CD14-positive monocyte (primary cell): ENCODE results near the gene KIAA1755. TPM values are rescaled to one million over a fixed set of nuclear protein-coding genes. Genes with fewer than 3 reads are reported as not detected.

Source experiments
- DNase-seq, 3 donors: peaks; one replicate each; pipeline ENCODE4 v3.0.0-alpha.2; 2011 to 2022
- H2AFZ ChIP-seq: 2 replicates; pipeline ENCODE4 v1.6.0; 2012; ENCODE audit warnings: mild to moderate bottlenecking, low read depth, low read length, inconsistent platforms; ENCODE audit not compliant: insufficient read depth, poor library complexity, severe bottlenecking
- H3K27ac ChIP-seq, 2 donors: 1 replicate in 1 of 2; 2 replicates in 1 of 2; pipeline ENCODE4 v1.5.1; 2012 to 2013; ENCODE audit warnings: low read length in 2 of 2, control low read depth in 1 of 2, inconsistent platforms in 1 of 2, low read depth in 1 of 2, mild to moderate bottlenecking in 1 of 2
- H3K27me3 ChIP-seq, 2 donors: one replicate each; pipeline versions ENCODE4 v1.6.0 to v1.6.1; 2011 to 2013; ENCODE audit warnings: low read length in 2 of 2; ENCODE audit not compliant: control insufficient read depth in 2 of 2, insufficient read depth in 2 of 2
- H3K36me3 ChIP-seq, 2 donors: replicated peaks in 1 of 2; 1 replicate in 1 of 2; 2 replicates in 1 of 2; pipeline versions ENCODE4 v1.5.1 to v1.6.1; 2012 to 2013; ENCODE audit warnings: low read length in 2 of 2, control low read depth in 1 of 2, inconsistent platforms in 1 of 2, mild to moderate bottlenecking in 1 of 2; ENCODE audit not compliant: insufficient read depth in 2 of 2, control insufficient read depth in 1 of 2
- H3K4me1 ChIP-seq, 2 donors: 1 replicate in 1 of 2; 2 replicates in 1 of 2; pipeline versions ENCODE4 v1.5.1 to v1.6.1; 2012 to 2013; ENCODE audit warnings: low read length in 2 of 2, control low read depth in 1 of 2, inconsistent platforms in 1 of 2, mild to moderate bottlenecking in 1 of 2, moderate library complexity in 1 of 2; ENCODE audit not compliant: insufficient read depth in 2 of 2, control insufficient read depth in 1 of 2
- H3K4me2 ChIP-seq: replicated peaks from 2 replicates; pipeline ENCODE3; 2012; ENCODE audit warnings: low read length, moderate library complexity, mild to moderate bottlenecking; ENCODE audit not compliant: poor library complexity, severe bottlenecking; ENCODE audit errors: extremely low read depth
- H3K4me3 ChIP-seq, 3 experiments: fragments of 200-600 bp in 1 of 3; sonication (generic) in 1 of 3; replicated peaks in 1 of 3; 1 replicate in 2 of 3; 2 replicates in 1 of 3; pipeline ENCODE4 v1.5.1; 2011 to 2013; ENCODE audit warnings: low read length in 3 of 3, mild to moderate bottlenecking in 3 of 3, control low read depth in 2 of 3, low read depth in 2 of 3, inconsistent platforms in 1 of 3, moderate library complexity in 1 of 3
- H3K79me2 ChIP-seq: 2 replicates; pipeline ENCODE4 v1.6.0; 2012; ENCODE audit warnings: mild to moderate bottlenecking, control low read depth, inconsistent platforms, low read length, moderate library complexity; ENCODE audit not compliant: insufficient read depth
- H3K9ac ChIP-seq: 2 replicates; pipeline ENCODE4 v1.6.0; 2017; ENCODE audit warnings: low read length, mild to moderate bottlenecking; ENCODE audit not compliant: insufficient read depth, poor library complexity, severe bottlenecking
- H3K9me3 ChIP-seq, 2 donors: replicated peaks in 1 of 2; 1 replicate in 1 of 2; 2 replicates in 1 of 2; pipeline versions ENCODE4 v1.5.1 to v1.6.1; 2012 to 2013; ENCODE audit warnings: low read length in 2 of 2, control low read depth in 1 of 2; ENCODE audit not compliant: control insufficient read depth in 1 of 2, insufficient read depth in 1 of 2
- H4K20me1 ChIP-seq: 2 replicates; pipeline ENCODE4 v1.6.0; 2012; ENCODE audit warnings: mild to moderate bottlenecking, low read length, control low read depth, moderate library complexity; ENCODE audit not compliant: insufficient read depth
- H3K27ac Mint-ChIP-seq, 7 donors: one replicate each; pipeline ENCODE4 v1.8.0; 2020; ENCODE audit warnings: mild to moderate bottlenecking in 7 of 7, mixed read lengths in 7 of 7, moderate library complexity in 6 of 7, inconsistent platforms in 2 of 7
- H3K27me3 Mint-ChIP-seq, 3 donors: one replicate each; pipeline ENCODE4 v1.8.0; 2021 to 2022; ENCODE audit warnings: low read depth in 3 of 3, mild to moderate bottlenecking in 3 of 3, mixed read lengths in 3 of 3, moderate library complexity in 3 of 3, inconsistent platforms in 1 of 3
- H3K36me3 Mint-ChIP-seq, 2 donors: one replicate each; pipeline ENCODE4 v1.8.0; 2020; ENCODE audit warnings: mixed read lengths in 2 of 2, inconsistent platforms in 1 of 2, mild to moderate bottlenecking in 1 of 2
- H3K4me1 Mint-ChIP-seq: one replicate; pipeline ENCODE4 v1.8.0; 2020; ENCODE audit warnings: mild to moderate bottlenecking, mixed read lengths
- H3K4me3 Mint-ChIP-seq, 2 donors: one replicate each; pipeline ENCODE4 v1.8.0; 2020; ENCODE audit warnings: mild to moderate bottlenecking in 2 of 2, mixed read lengths in 2 of 2, moderate library complexity in 1 of 2
- H3K9me3 Mint-ChIP-seq, 7 donors: one replicate each; pipeline ENCODE4 v1.8.0; 2020 to 2022; ENCODE audit warnings: mixed read lengths in 7 of 7, mild to moderate bottlenecking in 6 of 7, moderate library complexity in 6 of 7, inconsistent platforms in 2 of 7
- WGBS: methylation state at CpG from one replicate; pipeline ENCODE4 v1.1.5; 2013; ENCODE audit warnings: missing lambda C conversion rate; ENCODE audit not compliant: insufficient coverage; 5-methylcytosine and 5-hydroxymethylcytosine counted together
- intact Hi-C, 2 donors: fragments of 100-400 bp; cut with micrococcal nuclease; formaldehyde crosslinking; loops; one replicate each; pipeline versions ENCODE4 v1.15.0 to v1.15.1; 2023
- polyA plus RNA-seq, 3 donors: library from polyadenylated mRNA; depleted of rRNA in 1 of 3; unstranded in 2 of 3; stranded (reverse) in 1 of 3; fragments of 300-500 nt in 2 of 3; fragments of >200 nt in 1 of 3; fragmentation: Illumina TruSeq in 2 of 3; gene quantifications; 1 replicate in 2 of 3; 2 replicates in 1 of 3; pipeline ENCODE4 v1.2.3, GENCODE V29; 2012 to 2021
- TF ChIP-seq, protein P1 (sequence below): fragments of 200-600 bp; IDR thresholded peaks from one replicate; pipeline ENCODE4 v1.8.0; 2022; ENCODE audit warnings: antibody characterized with exemption, mild to moderate bottlenecking

Gene KIAA1755
- polyA plus RNA-seq, 3 donors = not detected

DNA sequence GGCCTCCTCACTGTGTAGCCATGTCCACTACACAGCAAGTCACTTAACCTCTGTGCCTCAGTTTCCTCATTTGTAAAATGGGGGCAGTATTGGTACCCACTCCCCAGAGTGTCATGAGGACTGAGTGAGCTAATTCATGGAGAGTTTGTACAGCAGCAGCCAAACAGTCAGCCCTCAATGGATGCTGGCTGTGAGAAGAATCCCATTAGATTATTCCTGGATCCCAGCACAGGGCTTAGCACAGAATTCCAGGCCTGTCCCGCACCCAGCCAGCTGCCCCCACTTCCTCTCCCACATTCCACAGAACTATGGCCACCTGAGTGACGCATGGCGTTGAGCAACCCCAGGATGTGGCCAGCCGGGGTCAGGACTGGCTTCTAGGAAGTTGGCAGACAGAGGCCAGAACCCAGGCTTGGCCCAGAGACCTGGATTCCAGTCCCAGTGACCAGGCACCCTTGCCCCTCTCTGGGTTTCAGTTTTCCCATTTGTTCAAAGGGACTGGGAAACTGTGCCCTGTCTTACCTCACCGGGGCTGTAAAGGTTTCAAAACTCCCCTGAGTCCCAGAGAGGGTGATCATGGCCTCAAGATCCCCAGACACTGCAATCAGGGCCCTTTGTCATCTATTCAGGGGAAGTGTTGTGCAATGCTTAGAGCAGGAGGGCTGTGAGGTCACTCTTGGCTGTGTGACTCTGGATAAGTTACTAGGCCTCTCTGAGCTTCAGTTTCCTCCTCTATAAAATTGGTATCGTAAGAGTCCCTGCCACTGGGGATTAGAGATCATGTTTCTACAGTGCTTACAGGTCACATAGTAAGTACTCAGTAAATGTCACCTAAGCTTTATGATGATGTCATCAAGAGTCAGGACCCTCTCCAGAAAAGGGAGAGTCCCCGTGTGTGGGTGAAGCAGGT lies 92.4 kb downstream of the KIAA1755 start:
- H3K36me3 ChIP-seq = no peaks in the 10 kb centered on the region
- intact Hi-C loops = loop anchor here (5.0 kb wide), 6 partner anchors 34 to 111 kb away; no protein-coding TSS in a partner anchor
- peaks cover 61% of the 10 kb centered on the region for H3K4me1 Mint-ChIP-seq
- no peaks in the 10 kb centered on the region for H4K20me1 ChIP-seq
- peak overlapping the region; percentile 9 to 60 for H3K4me3 Mint-ChIP-seq
- peaks cover 1 to 4% of the 10 kb centered on the region in 2 donors for H3K36me3 Mint-ChIP-seq
- H3K4me1 ChIP-seq = peaks cover 49 to 58% of the 10 kb centered on the region in 2 donors
- peaks cover 1 to 4% (median 2%) of the 10 kb centered on the region in 3 donors for H3K27me3 Mint-ChIP-seq
- H3K4me2 ChIP-seq = peak overlapping the region; percentile 64
- 3% methylated on average over 5 of the region's 7 CpGs for WGBS
- H3K9me3 Mint-ChIP-seq = peaks cover 0 to 4% (median 0%) of the 10 kb centered on the region in 7 donors
- TF ChIP-seq, protein P1, sequence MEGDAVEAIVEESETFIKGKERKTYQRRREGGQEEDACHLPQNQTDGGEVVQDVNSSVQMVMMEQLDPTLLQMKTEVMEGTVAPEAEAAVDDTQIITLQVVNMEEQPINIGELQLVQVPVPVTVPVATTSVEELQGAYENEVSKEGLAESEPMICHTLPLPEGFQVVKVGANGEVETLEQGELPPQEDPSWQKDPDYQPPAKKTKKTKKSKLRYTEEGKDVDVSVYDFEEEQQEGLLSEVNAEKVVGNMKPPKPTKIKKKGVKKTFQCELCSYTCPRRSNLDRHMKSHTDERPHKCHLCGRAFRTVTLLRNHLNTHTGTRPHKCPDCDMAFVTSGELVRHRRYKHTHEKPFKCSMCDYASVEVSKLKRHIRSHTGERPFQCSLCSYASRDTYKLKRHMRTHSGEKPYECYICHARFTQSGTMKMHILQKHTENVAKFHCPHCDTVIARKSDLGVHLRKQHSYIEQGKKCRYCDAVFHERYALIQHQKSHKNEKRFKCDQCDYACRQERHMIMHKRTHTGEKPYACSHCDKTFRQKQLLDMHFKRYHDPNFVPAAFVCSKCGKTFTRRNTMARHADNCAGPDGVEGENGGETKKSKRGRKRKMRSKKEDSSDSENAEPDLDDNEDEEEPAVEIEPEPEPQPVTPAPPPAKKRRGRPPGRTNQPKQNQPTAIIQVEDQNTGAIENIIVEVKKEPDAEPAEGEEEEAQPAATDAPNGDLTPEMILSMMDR = no peak
- peak overlapping the region in 1 of 3 experiments; percentile 46 for H3K4me3 ChIP-seq
- H3K27me3 ChIP-seq = no peaks in the 10 kb centered on the region
- peak overlapping the region; percentile 93 to 96 for H3K27ac ChIP-seq
- H3K79me2 ChIP-seq = no peaks in the 10 kb centered on the region
- peak; percentile 88 to 98 (median 97) for DNase-seq
- peak overlapping the region; percentile 97 to 100 (median 99) for H3K27ac Mint-ChIP-seq
- no peaks in the 10 kb centered on the region for H3K9me3 ChIP-seq
- H3K9ac ChIP-seq = peak overlapping the region; percentile 63
- H2AFZ ChIP-seq = peak overlapping the region; percentile 43

DNA sequence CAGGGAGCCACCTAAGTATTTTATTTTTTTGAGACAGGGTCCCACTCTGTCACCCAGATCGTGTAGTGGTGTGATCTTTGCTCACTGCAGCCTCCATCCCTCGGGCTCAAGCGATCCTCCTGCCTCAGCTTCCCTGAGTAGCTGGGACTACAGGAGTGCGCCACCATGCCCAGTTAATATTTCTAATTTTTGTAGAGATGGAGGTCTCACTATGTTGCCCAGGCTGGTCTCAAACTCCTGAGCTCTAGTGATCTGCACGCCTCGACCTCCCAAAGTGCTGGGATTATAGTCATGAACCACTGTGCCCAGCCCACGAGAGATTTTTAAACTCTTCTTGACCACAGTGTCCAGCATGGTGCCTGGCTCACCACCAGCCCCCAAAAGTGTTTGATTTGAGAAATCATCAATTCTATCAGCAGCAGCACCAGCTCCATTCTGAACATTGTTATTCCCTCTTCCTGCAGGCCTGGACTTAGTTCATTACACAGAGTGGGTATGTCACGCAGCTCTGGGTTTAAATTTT lies 93.1 kb downstream of the KIAA1755 start:
- peak overlapping the region in 1 of 2 donors; percentile 60 for H3K4me3 Mint-ChIP-seq
- H3K9ac ChIP-seq = peak overlapping the region; percentile 63
- no peaks in the 10 kb centered on the region for H4K20me1 ChIP-seq
- peaks cover 2 to 6% (median 4%) of the 10 kb centered on the region in 3 donors for H3K27me3 Mint-ChIP-seq
- no peak for DNase-seq
- H3K4me2 ChIP-seq = peak overlapping the region; percentile 64
- intact Hi-C loops = loop anchor here (5.0 kb wide), 6 partner anchors 35 to 110 kb away; no protein-coding TSS in a partner anchor
- peak overlapping the region in 1 of 3 experiments; percentile 46 for H3K4me3 ChIP-seq
- H3K36me3 ChIP-seq = no peaks in the 10 kb centered on the region
- peaks cover 0 to 4% (median 0%) of the 10 kb centered on the region in 7 donors for H3K9me3 Mint-ChIP-seq
- WGBS = 95% methylated on average over 7 of the region's 8 CpGs
- H3K36me3 Mint-ChIP-seq = peaks cover 1 to 4% of the 10 kb centered on the region in 2 donors
- no peaks in the 10 kb centered on the region for H3K79me2 ChIP-seq
- H3K9me3 ChIP-seq = no peaks in the 10 kb centered on the region
- peak overlapping the region; percentile 93 to 96 for H3K27ac ChIP-seq
- peak overlapping the region; percentile 97 to 100 (median 99) for H3K27ac Mint-ChIP-seq
- H3K4me1 Mint-ChIP-seq = peaks cover 59% of the 10 kb centered on the region
- no peaks in the 10 kb centered on the region for H3K27me3 ChIP-seq
- peaks cover 49 to 58% of the 10 kb centered on the region in 2 donors for H3K4me1 ChIP-seq
- TF ChIP-seq, protein P1 = no peak
- no peak overlapping the region for H2AFZ ChIP-seq
